ENCODE measurements around the gene PSMA8.

GRCh38 chr18:26085056-26085455 lies 48.6 kb upstream of the PSMA8 start:
- TF ChIP-seq CSDC2 (CRISPR knock-in tag; IDR thresholded peaks at IDR 0.05) (no peak), CREB5 (CRISPR knock-in tag; IDR thresholded peaks at IDR 0.05; ENCODE audit: low read depth) (no peak), TCF4 (CRISPR knock-in tag; IDR thresholded peaks at IDR 0.05; ENCODE audit: borderline replicate concordance) (no peak), ARNTL (CRISPR knock-in tag; IDR thresholded peaks at IDR 0.05; ENCODE audit: borderline replicate concordance, low read depth) (no peak), PATZ1 (CRISPR knock-in tag; IDR thresholded peaks at IDR 0.05; ENCODE audit: borderline replicate concordance) (no peak), PPARA (CRISPR knock-in tag; IDR thresholded peaks at IDR 0.05; ENCODE audit: borderline replicate concordance) (no peak)

Data from SK-N-SH treated with all-trans-retinoic acid at 6 μM for 48 hours (cell line).